Activated B cell treated with CpG ODN at 0.5 μM for 24 hours (primary cell): ENCODE results near the gene UPF1. TPM values are rescaled to one million over a fixed set of nuclear protein-coding genes. Genes with fewer than 3 reads are reported as not detected.
"Not testable (repeated sequence)": the region's sequence is repeated elsewhere in the genome, so short reads cannot be mapped to it uniquely, and the experiment has no call there.

Experiments used
- ATAC-seq: fragments of 200-7000 bp; cut with Tn5 transposase; one replicate; pipeline ENCODE4 v1.10.0; 2021; ENCODE audit warnings: low read depth, mild to moderate bottlenecking, moderate library complexity
- CTCF ChIA-PET: fragments of 350-600 bp; sonication (Branson Sonifier 250); formaldehyde crosslinking; loops from one replicate; lab custom pipeline; 2021; ENCODE audit warnings: antibody characterized with exemption; lab: Charles Lee
- POLR2A ChIA-PET: fragments of 350-600 bp; sonication (Branson Sonifier 250); formaldehyde crosslinking; loops from one replicate; lab custom pipeline; 2021; ENCODE audit warnings: antibody characterized with exemption; lab: Charles Lee
- DNase-seq: peaks from one replicate; pipeline ENCODE4 v3.0.0; 2022
- H3K27ac Mint-ChIP-seq: one replicate; pipeline ENCODE4 v1.8.0; 2020; ENCODE audit warnings: mixed read lengths
- H3K27me3 Mint-ChIP-seq: one replicate; pipeline ENCODE4 v1.8.0; 2021; ENCODE audit warnings: mixed read lengths
- H3K36me3 Mint-ChIP-seq: one replicate; pipeline ENCODE4 v1.8.0; 2021; ENCODE audit warnings: low read depth, mixed read lengths
- H3K4me1 Mint-ChIP-seq: one replicate; pipeline ENCODE4 v1.8.0; 2021; ENCODE audit warnings: mixed read lengths
- H3K4me3 Mint-ChIP-seq: one replicate; pipeline ENCODE4 v1.8.0; 2020; ENCODE audit warnings: mild to moderate bottlenecking, mixed read lengths
- H3K9me3 Mint-ChIP-seq: one replicate; pipeline ENCODE4 v1.8.0; 2020; ENCODE audit warnings: mixed read lengths
- CTCF ChIP-seq: fragments of 200-600 bp; IDR thresholded peaks from one replicate; pipeline ENCODE4 v1.8.0; 2022; ENCODE audit warnings: antibody characterized with exemption, mild to moderate bottlenecking
- intact Hi-C: fragments of 100-400 bp; cut with micrococcal nuclease; formaldehyde crosslinking; loops from one replicate; pipeline ENCODE4 v1.15.1; 2024
- total RNA-seq: library from RNA; stranded (reverse); gene quantifications from 2 replicates; pipeline ENCODE4 v1.2.3, GENCODE V29; 2022

UPF1 gene
- total RNA-seq, 1 donor from 2014 or later, result 107 TPM

- Mint-ChIP-seq H3K4me1 (peaks cover 18% of the 10 kb centered on the region), H3K27ac (no peak overlapping the region), H3K4me3 (no peak overlapping the region), H3K27me3 (peaks cover 14% of the 10 kb centered on the region), H3K36me3 (peaks cover 28% of the 10 kb centered on the region), H3K9me3 (no peaks in the 10 kb centered on the region)
- intact Hi-C loops, result no loop called here
- TF ChIP-seq CTCF, result no peak
- ChIA-PET CTCF (no interaction called here), POLR2A (interaction anchor here (0.7 kb wide), 1 partner anchor 195 kb away, joined by 8 read pairs; no protein-coding TSS in a partner anchor)
- ATAC-seq, result no peak
- DNase-seq, result no peak
Measured at GRCh38 chr19:18898607-18899408, 67.0 kb downstream of the UPF1 start.

- ChIA-PET POLR2A (interaction anchor here (0.7 kb wide), 1 partner anchor 19 kb away, joined by 11 read pairs; the partner anchor contains the start of gene COPE), CTCF (no interaction called here)
- TF ChIP-seq CTCF, result no peak
- no peaks in the 10 kb centered on the region for H3K9me3 Mint-ChIP-seq
- H3K27ac Mint-ChIP-seq, result no peak overlapping the region
- H3K4me1 Mint-ChIP-seq, result peaks cover 13% of the 10 kb centered on the region
- peaks cover 13% of the 10 kb centered on the region for H3K27me3 Mint-ChIP-seq
- intact Hi-C loops, result no loop called here
- no peak overlapping the region for H3K4me3 Mint-ChIP-seq
- DNase-seq (no peak), ATAC-seq (no peak)
- H3K36me3 Mint-ChIP-seq, result peaks cover 35% of the 10 kb centered on the region
Measured at GRCh38 chr19:18899624-18900560, 68.1 kb downstream of the UPF1 start.

GRCh38 chr19:18900700-18901481, 69.1 kb downstream of the UPF1 start:
- peaks cover 45% of the 10 kb centered on the region for H3K36me3 Mint-ChIP-seq
- intact Hi-C loops, result no loop called here
- H3K27ac Mint-ChIP-seq, result no peak overlapping the region
- H3K27me3 Mint-ChIP-seq, result peaks cover 13% of the 10 kb centered on the region
- ATAC-seq, result no peak
- TF ChIP-seq CTCF, result no peak
- peaks cover 10% of the 10 kb centered on the region for H3K4me1 Mint-ChIP-seq
- DNase-seq, result no peak
- no peak overlapping the region for H3K4me3 Mint-ChIP-seq
- H3K9me3 Mint-ChIP-seq, result no peaks in the 10 kb centered on the region
- POLR2A ChIA-PET, result no interaction called here
- CTCF ChIA-PET, result no interaction called here

DNA sequence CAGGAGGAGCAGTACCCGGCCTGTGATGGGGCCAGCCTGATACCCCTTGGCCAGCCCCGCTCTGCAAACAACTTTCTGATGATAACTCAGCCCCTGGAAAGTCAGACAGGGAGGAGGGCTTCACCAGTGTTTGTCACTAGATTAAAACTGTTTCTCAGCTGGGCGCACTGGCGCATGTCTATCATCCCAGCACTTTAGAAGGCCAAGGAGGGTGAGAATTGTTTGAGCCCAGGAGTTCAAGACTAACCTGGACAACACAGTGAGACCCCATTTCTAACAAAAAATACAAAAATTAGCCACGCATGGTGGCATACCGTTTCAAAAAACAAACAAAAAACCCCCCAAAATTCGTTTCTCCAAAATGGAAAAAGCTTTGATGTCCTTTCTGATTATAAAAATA, 69.7 kb downstream of the UPF1 start:
- no peak overlapping the region for H3K27ac Mint-ChIP-seq
- DNase-seq (no peak), ATAC-seq (no peak)
- peaks cover 49% of the 10 kb centered on the region for H3K36me3 Mint-ChIP-seq
- peaks cover 12% of the 10 kb centered on the region for H3K27me3 Mint-ChIP-seq
- H3K4me3 Mint-ChIP-seq, result no peak overlapping the region
- no peaks in the 10 kb centered on the region for H3K9me3 Mint-ChIP-seq
- ChIA-PET CTCF (interaction anchor here (0.6 kb wide), 1 partner anchor 430 kb away, joined by 5 read pairs; no protein-coding TSS in a partner anchor), POLR2A (no interaction called here)
- peaks cover 8% of the 10 kb centered on the region for H3K4me1 Mint-ChIP-seq
- no peak for TF ChIP-seq CTCF
- intact Hi-C loops, result no loop called here

DNA sequence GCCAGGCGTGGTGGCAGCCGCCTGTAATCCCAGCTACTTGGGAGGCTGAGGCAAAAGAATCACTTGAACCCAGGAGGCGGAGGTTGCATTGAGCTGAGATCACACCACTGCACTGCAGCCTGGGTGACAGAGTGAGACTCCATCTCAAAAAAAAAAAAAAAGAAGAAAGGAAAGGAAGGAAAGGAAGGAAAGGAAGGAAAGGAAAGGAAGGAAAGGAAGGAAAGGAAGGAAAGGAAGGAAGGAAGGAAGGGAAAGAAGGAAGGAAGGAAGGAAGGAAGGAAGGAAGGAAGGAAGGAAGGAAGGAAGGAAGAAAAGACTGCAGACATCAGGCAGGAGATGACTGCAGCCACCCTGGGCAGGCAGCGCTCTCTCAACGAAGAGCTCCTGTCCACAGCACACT, 70.8 kb downstream of the UPF1 start:
- H3K4me3 Mint-ChIP-seq, intact Hi-C loops, ATAC-seq, POLR2A ChIA-PET, DNase-seq, H3K27ac Mint-ChIP-seq, H3K4me1 Mint-ChIP-seq, H3K27me3 Mint-ChIP-seq, H3K9me3 Mint-ChIP-seq, CTCF ChIA-PET: not testable (repeated sequence)
- H3K36me3 Mint-ChIP-seq, result peaks cover 49% of the 10 kb centered on the region
